GM03348 (cell line): ENCODE results near the gene SLC29A2.
"Not testable (repeated sequence)": the region's sequence is repeated elsewhere in the genome, so short reads cannot be mapped to it uniquely, and the experiment has no call there.

ENCODE experiments used
- DNase-seq: peaks from one replicate; pipeline ENCODE4 v3.0.0; 2012; ENCODE audit warnings: low spot score

Gene SLC29A2

GRCh38 chr11:66384316-66384715 lies 12.8 kb upstream of the SLC29A2 start:
- DNase-seq: not testable (repeated sequence)

DNA sequence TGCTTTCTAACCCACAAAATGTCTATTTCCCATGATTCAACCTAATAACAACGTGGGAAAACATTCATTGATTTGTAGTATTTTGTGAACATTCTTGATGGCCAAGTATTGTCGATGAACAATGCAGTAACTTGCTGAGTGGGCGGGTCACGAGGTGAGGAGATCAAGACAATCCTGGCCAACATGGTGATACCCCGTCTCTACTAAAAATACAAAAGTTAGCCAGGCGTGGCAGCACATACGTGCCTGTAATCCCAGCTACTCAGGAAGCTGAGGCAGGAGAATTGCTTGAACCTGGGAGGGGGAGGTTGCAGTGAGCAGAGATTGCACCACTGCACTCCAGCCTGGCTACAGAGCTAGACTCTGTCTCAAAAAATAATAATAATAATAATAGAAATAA lies 8.7 kb upstream of the SLC29A2 start:
- DNase-seq: not testable (repeated sequence)

GRCh38 chr11:66373690-66374287 lies 2.2 kb upstream of the SLC29A2 start:
- DNase-seq: not testable (repeated sequence)

- no peak for DNase-seq
Observed at GRCh38 chr11:66373265-66373664, 1.7 kb upstream of the SLC29A2 start.

DNA sequence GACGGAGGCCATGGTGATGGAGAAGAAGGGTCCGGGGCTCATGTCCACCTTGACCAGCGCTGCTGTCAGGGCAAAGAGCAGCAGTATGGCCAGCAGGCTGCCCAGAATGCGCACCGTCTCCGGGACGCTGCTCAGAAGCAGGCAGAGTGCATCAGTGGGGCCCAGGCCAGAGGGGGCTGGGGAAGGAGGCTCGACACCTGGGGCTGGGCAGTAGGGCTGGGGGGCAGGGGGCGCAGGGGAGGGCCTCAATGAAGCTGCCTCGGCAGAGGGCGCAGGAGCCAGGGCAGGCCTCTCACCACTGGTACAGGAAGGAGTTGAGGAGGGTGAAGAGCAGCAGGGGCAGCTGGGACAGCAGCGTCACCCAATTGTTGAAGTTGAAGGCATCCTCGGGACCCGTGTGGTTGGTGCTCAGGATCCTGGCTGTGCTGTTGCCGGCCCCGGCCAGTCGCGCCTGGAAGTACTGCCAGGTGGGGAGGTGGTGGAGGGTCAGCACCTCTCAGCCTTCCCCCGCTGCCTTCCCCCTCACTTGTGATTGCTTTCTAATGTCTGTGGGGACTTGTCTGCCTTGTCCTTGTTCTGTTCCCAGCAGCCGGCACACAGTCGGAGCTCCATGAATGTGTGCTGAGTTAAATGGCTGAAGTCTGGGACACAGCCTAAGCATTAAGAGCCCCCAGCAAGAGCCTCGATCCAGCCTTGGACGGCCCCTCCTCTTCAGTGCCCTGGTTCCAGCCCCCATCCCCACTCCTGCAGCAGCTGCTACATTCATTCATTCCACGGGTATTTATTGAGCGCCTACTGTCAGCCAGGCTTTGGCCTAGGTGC lies 2.3 kb downstream of the SLC29A2 start:
- no peak for DNase-seq

DNA sequence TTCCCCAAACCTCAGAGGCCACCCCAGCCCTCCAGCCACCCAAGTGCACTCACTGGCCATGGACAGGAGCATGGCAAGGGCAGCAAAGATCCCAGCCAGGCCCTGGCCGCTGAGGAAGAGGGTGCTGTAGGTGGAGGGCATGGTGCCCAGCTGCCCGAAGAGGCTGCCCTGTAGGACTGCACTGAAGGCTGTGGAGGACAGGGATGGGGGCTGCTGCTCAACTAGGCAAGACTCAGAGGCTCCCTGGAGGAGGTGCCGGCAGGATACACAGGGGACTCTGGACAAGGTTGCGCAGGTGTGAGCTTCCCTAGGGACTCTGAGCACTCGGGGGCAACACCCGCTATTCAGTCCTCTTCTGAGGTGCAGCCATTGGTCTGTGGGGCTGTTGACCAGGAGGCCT lies 3.1 kb downstream of the SLC29A2 start:
- no peak for DNase-seq

- DNase-seq: no peak
Observed at GRCh38 chr11:66367561-66368312, 3.8 kb downstream of the SLC29A2 start.

GRCh38 chr11:66366844-66367477 lies 4.6 kb downstream of the SLC29A2 start:
- DNase-seq: no peak

DNA sequence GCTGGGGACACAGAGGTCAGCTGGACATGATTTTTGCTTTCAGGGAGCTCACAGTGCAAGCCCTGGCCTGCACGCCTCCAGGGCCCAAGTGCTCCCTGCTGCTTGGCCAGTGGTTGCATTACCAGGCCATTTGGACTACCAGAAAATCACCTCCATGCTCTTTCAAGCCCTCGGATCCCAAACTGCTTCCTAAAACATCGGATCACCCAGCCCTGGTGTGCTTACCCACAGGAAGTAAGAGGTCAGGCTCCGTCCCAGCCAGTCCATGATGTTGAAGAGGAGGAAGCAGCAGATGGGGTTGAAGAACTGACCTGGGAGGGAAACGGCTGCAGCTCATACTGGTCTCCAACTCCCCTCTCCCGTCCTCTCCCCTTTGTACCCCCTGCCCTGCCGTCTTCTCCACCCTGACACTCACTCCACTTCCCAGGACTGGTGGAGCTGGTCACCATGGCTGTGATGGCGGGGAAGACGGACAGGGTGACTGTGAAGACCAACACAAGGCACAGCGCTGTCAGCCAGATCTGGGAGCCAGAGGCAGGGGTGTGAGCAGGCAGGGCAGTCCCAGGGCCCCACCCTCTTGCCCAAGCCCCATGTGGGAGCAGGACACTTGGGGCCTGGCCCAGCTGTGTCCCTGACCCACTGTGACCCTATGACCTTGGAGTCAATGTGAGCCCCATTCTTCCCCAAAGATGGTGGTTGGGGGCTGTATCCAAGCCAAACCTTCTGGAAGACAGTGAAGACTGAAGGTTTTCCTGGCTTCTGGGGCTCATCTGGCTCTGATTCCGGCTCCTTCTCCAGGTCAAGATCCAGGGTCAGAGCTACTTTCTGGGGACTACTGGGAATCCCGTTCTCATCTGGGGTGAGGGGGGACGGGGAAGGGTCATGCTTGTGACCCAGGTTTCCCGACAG lies 5.6 kb downstream of the SLC29A2 start:
- no peak for DNase-seq

GRCh38 chr11:66365166-66365565 lies 6.4 kb downstream of the SLC29A2 start:
- no peak for DNase-seq

DNA sequence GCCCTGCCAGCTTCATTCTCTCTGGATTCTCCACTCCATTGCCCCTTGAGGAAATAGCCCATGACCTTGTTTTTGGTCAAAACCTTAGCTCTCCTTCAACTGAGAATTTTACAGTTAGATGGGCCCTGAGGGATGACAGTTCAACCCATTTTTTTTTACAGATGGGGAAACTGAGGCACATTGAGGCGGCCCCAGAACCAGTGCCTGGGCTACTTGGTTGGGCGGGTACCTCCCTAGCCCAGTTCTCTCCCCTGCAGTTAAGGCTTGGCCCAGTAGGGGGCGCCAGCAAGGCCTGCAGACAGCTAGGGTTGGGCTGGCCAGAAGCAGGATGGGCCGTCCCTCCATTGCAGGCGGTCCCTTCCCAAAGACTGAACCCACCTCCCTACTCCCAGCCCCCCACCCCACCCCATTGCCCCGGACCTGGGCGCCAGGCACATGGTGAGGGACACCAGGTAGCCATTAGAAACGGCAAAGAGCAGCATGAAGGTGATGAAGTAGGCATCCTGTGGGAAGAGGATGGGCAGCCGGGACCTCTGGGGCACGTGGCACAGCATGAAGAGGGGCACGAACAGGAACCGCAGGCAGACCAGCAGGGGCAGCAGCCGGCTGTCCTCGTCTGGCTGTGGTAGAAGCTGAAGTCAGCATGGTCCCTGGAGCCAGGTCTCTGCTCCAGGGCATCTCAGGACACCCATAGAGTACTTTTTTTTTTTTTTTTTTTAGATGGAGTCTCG lies 7.6 kb downstream of the SLC29A2 start:
- peak; percentile 49 for DNase-seq

DNA sequence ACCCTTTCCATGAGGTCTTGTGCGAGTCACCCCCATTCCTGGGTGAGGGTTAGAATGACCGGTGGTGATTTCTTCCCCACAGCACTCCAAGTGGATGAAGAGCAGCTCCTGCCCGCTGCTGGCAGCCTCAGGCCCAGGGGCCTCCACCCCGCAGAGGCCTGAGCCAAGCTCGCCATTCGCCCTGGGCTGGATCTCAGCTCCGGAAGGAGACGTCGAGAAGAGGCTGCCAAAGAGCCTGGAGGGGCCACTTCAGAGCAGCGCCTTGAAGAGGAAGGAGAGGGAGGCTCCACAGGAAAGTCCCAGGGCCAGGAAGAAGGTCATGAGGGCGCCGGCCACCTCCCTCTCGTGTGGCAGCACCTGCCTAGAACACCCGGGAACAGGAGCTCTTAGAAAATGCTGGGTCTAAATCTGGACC lies 8.4 kb downstream of the SLC29A2 start:
- DNase-seq: no peak

DNA sequence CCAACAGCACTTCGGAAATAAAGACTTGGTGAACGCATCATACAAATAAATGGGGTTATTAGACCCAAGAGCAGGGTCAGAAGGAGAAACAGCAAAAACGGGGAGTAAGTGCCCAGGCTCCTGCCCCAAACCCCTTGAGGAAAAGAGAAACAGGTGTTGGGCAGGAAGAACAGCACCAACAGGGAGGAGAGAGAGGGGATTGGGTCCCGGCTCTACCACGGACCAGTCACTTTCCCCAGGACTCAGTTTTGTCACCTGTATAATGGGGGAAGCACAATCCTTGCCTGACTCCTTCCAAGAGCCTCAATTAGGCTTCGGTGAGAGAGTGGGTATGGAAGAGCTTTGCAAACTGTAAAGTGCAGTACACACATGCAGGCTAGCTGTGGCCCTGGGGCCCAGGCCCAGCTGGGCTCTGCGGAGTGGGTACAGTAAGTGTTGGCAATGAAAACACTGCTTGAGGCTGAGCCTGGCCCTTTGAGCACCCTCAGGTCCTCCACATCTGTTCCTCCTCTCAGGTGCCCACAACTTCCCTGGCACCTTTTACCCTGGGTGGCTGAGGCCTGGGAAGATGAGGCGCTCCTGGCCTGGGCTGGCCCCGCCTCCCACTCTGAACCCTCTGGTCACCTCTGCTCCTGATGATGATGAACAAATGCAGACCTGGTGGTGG lies 8.9 kb downstream of the SLC29A2 start:
- DNase-seq: no peak

DNA sequence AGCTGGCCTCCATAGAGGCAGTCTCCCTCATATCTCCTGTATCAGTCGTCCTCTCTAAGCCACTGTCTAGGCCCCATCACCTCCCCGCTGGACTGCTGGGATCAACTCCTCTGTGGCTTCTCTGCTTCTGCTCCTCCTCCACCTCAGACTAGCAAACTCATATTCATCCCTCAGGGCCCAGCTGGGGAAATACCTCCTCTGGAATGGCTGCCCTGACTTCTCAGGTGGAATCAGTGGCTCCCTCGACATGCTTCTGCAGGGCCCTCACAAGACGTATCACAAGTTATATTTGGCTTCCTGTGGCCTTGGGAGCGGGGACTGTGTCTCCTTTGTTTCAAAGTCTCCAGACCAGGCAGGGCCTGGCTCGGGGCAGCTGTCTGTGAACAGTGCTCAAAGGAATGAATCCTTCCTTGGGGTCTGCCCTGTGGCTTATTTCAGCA lies 10.0 kb downstream of the SLC29A2 start:
- no peak for DNase-seq

DNA sequence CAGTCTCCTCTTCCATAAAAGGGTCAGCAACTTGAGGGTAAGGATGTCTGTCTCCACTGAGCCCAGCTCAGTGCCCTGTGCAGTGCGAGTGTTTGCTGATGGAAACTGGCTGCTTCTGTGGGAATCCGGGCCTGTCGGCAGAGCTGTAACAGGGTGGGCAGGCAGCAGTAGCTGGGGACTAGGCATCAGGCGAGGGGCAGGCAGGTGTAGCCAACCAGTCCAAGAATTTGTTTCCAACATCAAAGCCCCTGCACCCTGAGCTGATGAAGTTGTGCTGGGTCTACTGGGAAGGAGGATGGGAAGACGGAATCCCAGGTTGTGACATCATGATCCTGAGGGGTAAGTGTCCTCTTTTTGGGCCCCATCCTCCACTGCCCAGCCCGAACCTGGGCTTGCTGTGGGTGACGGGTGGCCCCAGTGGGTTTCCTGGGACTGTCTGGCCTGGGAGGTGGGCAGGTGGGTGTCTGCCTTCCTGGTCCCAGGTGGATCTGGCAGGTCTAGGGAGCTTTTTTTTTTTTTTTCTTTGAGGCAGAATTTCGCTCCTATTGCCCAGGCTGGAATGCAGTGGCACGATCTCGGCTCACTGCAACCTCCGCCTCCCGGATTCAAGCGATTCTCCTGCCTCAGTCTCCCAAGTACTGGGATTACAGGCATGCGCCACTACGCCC lies 11.0 kb downstream of the SLC29A2 start:
- DNase-seq: no peak

DNA sequence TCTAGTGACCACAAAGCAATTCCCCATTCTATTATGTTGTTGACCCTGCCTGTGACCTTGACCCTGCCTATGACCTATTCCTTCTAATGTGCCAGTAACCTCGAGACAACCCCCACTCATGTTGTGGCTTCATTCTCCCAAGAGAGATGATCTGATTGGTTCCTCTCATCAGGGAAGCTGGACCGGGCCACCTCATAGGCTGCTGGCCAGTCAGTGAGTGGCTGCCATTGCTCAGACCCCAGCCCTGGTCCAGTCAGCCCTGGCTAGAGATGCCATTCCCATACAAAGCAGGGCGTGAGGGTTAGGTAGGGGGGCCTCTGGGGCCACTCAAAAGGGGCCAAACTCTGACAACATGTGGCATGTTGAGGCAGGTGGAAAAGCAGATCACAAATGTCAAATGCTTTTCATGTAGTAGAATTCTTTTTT lies 11.9 kb downstream of the SLC29A2 start:
- DNase-seq: no peak

GRCh38 chr11:66350560-66351235 lies 20.9 kb downstream of the SLC29A2 start:
- not testable (repeated sequence) for DNase-seq

- DNase-seq: no peak
Observed at GRCh38 chr11:66349084-66349386, 22.5 kb downstream of the SLC29A2 start.
